ENCODE measurements around the gene PLEKHA7.

- TF ChIP-seq EZH2 (IDR thresholded peaks at IDR 0.05; ENCODE audit: low read length), result no peak
- no peak for TF ChIP-seq CTCF (optimal IDR thresholded peaks at IDR 0.05 in 1 of 3, IDR thresholded peaks at IDR 0.05 in 1 of 3, conservative IDR thresholded peaks at IDR 0.05 in 1 of 3; ENCODE audit: extremely low read depth in 1 of 3, insufficient read depth in 2 of 3, low read length in 3 of 3)
Measured at GRCh38 chr11:16778876-16779275, 235.3 kb downstream of the PLEKHA7 start.

Measured in keratinocyte (primary cell).